IPS-11a (cell line): ENCODE measurements around the gene C17orf50.

Experiments
- H3K4me3 ChIP-seq: one replicate; pipeline ENCODE4 v1.5.1; 2013; ENCODE audit warnings: low read depth, low read length, control low read depth

The C17orf50 gene

DNA sequence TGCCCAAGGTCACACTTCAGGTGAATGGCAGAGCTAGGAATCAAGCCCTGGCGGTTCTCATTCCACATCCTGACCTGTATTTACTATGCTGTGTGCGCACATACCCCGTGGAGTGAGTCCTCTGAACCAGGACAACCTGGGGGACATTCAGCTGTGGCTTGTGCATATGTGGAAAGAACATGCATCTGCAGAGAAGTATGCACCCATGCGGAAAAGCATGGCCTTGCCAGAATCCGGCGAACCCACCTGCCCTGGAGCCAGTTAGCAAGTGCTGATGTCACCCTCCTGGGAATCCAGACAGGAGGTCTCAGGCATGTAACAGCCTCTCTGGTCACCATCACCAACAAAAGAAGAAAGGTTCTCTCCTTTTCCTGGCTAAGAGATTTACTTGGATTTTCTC is 27.3 kb upstream of the C17orf50 start:
- no peak overlapping the region for H3K4me3 ChIP-seq

DNA sequence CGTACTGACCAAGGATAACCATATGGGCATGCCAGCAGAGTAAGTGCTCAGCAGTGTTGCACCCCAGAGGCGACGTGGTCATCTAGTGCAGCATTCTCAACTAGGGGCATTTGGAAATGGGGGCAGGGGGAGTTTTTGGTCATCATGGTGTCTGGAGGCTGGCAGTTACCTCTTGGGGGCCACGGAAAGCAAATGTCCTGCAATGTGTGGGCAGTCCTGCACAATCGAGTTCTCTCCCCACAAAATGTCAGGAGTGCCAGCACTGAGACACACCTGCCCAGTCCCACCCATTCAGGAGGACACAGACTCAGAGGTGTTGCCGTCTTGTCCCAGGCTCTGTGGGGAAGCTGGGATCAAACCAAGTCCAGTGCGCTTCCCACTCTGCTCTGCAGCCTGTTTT is 26.3 kb upstream of the C17orf50 start:
- H3K4me3 ChIP-seq = no peak overlapping the region

DNA sequence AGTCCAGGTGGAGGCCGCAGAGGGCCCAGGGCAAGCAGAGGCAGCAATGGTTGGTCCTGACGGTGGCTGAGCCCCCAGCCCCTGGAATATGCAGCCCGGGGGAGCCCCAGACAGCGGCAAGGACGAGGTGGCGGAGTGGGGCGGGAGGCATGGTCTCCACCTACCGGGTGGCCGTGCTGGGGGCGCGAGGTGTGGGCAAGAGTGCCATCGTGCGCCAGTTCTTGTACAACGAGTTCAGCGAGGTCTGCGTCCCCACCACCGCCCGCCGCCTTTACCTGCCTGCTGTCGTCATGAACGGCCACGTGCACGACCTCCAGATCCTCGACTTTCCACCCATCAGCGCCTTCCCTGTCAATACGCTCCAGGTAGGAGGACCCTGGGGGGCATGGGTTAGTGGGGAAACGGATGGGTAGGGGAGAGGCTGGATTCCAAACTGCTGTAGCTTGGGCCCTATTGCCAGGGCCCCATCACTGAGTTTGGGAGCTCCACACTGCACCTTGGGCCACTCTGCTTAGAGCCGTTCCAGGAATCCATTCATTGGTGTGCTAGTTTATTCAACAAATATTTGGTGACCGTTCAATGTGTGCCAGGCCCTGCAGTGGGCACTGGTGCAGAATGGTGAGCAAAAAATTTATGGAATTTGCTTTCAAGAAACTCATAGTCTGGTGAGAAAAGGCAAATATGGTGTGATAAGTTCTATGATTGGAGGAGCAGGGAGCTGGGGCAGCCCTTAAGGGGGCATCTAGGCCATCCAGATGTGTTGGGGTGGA is 25.5 kb upstream of the C17orf50 start:
- no peak overlapping the region for H3K4me3 ChIP-seq

DNA sequence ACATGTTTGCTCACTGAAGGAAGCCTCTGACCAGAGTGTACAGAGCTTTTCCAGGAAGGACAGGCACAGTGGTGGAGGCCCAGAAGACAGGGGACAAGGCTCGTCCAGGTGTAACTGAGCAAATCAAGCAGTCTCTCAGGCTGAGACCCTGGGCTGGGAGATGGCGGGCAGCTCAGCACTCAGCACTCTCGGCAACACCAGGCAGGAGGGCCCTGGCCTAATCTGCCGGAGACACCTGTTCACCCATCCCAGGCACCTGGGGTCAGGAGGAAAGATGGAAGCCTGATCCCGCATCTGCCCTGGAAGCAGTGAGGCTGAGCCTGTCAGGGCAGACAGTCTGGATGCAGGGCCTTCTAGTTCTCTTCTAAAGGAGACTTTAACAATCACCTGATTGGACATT is 24.5 kb upstream of the C17orf50 start:
- no peak overlapping the region for H3K4me3 ChIP-seq

DNA sequence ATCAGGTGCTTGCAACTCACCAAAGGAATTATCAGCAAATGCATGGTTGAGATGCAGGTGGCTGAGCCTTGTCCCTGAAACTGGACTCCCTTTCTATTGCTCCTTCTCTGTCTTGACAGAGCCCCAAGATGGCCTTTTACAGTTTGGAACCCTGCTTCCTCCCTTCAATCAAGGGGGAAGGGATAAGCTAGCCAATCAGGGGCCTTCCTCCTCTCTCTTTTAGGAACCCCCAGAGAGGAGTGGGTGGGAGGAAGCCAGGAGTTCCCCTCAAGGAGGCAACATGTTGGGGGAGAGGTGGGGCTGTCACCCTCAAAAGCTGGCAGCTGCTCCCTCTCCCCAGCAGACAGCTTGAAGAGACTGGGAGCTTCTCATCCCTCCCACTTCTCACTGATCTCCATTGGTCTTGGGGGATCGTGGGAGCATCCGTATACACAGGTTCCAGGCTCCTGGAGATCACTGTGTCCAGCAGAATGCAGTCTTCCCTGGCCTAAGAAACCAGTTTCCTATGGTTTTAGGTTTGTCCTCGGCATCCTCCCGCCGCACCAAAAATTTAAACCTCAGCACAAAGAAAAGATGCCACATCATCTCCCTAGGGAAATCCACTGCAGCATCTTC is 22.1 kb upstream of the C17orf50 start:
- H3K4me3 ChIP-seq = no peak overlapping the region

DNA sequence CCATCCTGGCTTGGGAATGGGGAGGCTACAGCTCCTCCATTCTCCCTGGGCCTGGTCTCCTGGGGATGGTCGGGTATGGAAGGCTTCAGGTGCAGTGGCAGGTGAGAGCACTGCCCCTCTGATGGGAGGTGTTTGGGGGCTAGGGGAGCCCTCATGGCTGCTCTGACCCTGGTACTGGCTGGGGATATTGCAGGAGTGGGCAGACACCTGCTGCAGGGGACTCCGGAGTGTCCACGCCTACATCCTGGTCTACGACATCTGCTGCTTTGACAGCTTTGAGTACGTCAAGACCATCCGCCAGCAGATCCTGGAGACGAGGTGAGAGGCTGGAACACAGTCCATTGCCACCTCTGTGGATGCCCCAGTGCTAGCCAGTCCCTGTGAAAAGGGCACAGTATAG is 20.5 kb upstream of the C17orf50 start:
- H3K4me3 ChIP-seq = no peak overlapping the region

DNA sequence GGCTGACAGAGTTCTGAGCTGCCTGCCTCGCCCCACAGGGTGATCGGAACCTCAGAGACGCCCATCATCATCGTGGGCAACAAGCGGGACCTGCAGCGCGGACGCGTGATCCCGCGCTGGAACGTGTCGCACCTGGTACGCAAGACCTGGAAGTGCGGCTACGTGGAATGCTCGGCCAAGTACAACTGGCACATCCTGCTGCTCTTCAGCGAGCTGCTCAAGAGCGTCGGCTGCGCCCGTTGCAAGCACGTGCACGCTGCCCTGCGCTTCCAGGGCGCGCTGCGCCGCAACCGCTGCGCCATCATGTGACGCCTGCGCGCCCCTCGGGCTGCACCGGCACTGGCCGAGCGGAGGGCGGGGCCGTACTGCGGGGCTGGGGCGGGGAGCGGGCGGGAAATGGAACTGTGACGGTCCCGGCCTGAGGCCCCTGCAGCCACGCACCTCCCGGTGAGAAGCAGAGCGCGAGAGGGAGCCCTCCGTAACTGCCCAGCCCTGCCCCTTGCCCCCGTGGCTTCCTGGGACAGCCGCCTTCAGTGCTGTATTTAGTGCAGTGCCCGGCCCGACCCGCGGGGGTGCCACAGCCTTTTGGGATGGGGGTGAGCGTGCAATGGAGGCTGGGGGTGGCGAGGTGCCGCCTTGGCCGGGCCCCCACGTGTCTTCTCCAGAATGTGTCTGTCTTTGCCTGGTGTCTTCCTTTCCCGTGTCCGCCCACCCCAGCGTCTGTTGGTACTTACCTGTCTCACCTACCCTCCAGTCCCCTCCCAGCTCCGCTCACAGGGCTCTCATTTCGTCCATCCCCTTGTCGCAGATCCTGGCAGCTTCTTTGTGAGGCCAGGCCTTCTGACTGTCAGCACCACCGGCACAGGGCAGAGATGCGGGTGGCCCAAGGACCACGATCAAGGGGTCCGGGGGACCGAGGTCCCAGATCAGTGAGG is 19.4 kb upstream of the C17orf50 start:
- H3K4me3 ChIP-seq = peak overlapping the region; percentile 0

DNA sequence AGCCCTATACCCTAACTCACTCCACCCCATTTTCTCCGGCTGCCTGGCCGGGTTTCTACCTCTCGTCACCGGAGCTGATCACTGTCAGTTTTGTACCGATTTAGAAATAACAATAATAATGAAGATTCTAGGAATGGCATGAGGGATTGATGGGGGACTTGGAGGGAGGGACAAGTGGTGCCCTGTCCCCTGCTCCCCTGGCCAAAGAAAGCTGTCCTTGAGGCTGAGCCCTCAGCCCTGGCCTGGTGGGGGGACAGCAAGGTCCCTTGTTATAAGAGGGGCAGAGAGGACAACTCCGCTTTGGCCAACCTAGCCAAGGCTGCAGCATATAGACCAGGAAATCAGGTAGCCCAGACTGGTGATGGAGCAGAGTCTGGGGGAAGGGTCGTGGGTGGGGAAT is 18.2 kb upstream of the C17orf50 start:
- no peak overlapping the region for H3K4me3 ChIP-seq

DNA sequence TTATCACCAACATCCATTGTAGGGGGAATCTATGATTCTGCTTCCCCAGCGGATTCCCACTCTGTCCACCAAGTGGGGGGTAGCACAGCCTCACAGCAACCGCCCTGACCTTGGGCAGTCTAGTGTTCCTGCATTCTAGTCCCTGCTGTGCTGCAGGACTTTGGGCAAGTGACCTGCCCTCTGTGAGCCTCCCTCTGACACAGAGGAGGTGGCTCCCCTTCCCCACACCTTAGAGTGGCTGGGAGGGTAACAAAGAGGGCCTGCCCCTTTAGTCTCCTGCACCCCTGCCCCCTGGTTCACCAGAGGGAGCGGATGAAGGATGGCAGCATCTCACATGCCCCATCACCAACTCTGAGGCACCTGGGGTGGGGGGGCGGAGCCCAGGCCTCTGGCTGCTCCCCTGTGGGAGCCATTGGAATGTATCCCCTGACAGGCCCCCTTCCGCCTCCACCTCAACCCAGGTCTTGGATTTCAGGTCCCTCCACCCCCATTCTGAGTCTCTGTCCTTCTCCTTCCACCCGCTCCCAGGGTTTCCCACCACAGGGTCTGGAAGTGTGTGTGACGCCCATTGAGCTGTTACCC is 17.7 kb upstream of the C17orf50 start:
- no peak overlapping the region for H3K4me3 ChIP-seq

DNA sequence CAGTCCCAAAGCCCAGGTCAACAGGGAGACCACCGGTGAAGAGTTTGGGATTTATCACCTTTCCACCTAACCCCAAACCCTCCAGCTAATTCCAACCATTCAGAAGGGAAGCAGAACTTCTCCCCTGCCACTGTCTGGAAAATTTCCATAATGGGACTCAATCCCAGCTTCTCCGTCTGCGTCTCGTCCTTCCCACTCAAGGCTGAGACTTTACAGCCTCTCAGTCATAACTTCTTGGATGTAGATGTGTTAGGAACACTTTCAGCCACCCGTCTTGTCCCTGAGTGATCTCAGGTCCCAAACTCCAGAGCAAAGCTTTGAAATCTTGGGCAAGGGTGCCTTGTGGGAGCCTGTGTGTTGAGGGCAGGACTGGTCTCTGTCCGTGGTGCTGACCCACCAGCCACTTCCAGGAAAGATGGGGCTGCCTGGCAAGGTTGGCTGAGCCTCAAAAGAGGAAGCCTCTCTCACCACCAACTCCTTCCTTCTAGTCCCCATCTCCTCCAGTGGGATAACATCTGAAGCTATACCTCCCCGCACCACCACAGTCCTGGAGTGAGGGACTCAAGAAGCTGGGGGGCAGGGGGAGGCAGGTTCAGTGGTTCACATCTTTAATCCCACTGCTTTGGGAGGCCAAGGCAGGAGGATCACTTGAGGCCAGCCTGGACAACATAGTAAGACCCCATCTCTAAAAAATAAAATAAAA is 16.9 kb upstream of the C17orf50 start:
- H3K4me3 ChIP-seq = no peak overlapping the region

DNA sequence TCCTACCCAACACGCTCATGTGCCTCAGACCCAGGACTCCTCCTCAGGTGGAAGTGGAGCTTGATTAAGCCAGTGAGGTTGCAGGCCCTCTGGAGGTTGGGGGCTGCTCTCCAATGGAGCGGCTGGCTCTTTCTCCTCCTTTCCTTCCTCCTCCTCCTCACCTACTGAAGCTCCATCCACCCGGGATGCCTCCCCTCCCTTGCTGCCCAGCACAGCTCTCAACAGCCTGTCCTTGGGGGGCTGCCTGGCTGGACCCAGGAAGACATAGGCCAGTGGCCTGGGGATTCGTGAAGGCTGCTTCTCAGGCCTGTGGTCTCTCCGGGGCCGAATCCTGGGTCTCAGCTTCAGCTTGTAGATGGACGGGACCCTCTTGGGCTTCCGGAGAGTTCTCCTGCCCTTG is 15.9 kb upstream of the C17orf50 start:
- H3K4me3 ChIP-seq = no peak overlapping the region

DNA sequence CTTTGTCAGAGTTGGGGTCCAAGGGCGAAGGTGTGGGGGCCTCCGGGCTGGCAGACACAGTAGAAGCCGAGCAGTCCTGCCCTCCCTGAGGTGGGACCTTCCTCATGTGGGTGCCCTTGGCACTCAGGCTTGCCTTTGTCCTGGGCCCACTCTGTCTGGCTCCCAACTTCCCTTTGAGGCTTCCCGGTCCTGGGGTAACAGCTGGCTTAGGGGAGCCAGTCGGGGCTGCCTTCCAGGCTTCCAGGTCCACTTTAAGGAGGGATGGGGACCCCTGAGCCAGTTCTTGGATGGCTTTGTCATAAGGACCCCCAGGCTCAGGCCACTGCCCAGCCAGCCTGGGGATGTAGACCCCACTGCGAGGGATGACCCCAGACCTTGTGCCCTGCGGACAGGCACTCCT is 15.4 kb upstream of the C17orf50 start:
- no peak overlapping the region for H3K4me3 ChIP-seq

DNA sequence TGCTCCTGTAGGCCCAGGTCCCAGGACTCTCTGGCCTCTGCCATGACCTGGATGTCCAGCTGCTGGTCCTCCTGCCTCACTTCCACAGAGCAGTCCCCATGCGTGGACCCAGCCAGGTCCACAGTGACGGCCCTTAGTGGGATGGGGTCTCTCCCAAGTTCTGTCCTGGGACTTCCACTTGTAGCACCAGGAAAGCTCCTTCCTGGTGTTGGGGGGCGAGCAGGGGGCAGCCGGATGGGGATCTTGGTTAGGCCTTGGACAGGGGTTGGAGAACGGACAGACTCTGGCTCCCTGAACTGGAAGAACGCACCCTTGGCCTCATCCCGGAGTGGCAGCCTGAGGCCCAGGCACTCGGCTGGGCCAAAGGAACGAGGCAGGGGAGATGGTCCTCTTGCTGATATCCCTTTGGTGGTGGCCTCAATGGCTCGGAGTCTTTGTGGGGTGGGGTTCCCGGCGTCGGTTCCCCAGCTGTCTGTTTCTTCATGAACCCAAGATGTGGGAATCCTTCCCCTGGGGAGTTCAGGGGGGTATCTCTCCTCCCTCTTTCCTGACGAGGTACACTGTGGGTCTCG is 14.9 kb upstream of the C17orf50 start:
- no peak overlapping the region for H3K4me3 ChIP-seq

DNA sequence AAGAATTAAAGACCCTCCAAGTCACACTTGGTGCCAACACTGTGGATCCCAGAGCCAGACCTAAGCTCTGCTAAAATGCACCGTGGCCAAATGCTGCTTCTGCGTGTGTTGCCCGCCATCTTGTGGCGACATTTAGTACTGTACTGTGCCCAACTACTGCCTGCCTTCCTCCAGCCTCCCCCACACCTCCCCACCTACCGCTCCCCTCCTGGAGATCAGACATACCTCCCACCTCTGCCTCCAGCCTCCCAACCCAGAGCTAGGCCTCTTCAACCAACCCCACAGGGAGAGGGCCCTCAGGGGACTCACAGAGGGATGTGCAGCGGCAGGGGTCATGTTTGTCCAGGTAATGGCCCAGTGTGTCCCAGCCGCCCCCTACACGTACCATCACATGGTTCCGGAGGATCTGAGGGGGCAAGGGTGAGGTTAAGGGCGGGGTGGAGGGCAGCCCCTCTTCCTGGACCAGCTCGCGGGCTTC is 13.1 kb upstream of the C17orf50 start:
- no peak overlapping the region for H3K4me3 ChIP-seq

DNA sequence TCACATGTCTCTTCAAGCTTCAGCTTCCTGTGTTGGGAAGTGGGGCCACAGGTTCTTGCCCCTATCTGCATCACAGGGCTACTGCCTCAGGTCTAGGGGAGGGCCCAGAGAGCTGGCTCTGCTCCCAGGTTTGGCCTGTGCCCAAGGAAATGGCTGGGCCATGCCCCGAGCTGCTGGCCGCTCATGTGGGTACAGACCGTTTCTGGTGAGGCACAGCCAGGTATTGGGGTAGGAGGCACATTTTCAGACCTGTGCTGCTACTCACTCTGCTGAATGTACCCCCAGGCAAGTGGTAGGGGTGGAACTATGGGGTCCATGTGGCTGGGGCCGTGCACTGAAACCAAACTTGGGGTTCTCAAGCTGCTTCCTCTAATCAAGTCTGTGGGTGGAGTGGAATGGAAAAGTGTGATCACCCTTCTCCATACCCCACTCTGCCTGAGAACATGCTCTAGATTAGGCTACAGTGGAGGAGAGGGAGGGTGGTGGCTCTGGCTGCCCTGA is 12.3 kb upstream of the C17orf50 start:
- H3K4me3 ChIP-seq = no peak overlapping the region

DNA sequence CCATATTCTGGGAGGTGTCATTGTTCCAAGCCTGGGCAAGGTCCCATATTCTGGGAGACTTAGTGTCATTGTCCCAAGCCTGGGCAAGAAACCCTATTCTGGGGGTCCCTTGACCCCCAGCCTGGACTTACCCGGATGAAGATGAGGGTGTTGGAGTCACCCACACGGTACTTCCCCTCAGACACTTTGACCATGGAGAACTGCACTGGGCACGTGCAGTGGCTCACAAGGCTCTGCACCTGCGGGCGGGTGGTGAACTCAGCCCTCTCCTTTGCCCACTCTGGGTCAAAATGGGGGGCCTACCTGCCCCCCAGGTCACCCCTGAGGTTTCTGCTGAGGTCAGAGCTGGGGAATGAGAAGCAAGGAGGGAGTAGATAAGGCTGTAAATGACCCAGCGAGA is 11.7 kb upstream of the C17orf50 start:
- H3K4me3 ChIP-seq = no peak overlapping the region

DNA sequence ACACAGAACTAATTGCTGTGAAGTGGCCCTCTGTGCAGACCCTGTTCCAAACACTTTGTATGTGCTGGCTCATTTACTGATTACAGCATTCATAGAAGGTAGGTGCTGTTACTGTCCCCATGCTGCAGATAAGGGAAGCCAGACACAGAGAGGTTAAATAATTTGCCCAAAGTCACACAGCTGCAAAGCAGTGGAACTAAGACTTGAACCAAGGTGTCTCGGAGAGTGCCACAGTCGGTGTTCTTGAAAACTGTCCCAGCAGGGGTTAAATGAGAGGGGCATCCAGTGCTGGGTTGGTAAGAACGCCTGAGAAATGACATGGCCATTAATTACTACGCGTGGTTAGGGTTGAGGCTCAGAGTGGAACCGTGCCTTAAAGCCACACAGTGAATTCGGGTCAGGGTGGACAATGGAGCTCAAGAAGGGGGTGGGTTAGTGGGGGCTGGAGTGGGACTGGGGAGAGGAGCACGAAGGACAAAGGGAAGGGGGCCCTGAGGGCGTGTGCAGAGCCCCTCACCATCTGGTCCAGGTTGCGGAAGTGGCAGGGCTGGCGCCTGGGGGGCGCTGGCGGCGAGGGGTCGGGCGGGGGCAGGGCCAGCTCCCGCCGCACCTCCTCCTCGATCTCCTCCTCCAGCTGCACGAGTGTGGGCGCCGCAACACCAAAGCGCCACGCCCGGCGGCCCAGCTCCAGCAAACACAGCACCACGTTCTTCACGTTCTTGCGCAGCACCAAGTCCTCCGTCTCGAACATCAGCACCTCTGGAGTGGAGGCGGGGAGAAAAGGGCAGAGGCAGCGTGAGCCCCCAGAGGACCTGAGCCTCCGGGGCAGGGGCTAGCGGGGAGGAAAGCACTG is 10.9 kb upstream of the C17orf50 start:
- no peak overlapping the region for H3K4me3 ChIP-seq

DNA sequence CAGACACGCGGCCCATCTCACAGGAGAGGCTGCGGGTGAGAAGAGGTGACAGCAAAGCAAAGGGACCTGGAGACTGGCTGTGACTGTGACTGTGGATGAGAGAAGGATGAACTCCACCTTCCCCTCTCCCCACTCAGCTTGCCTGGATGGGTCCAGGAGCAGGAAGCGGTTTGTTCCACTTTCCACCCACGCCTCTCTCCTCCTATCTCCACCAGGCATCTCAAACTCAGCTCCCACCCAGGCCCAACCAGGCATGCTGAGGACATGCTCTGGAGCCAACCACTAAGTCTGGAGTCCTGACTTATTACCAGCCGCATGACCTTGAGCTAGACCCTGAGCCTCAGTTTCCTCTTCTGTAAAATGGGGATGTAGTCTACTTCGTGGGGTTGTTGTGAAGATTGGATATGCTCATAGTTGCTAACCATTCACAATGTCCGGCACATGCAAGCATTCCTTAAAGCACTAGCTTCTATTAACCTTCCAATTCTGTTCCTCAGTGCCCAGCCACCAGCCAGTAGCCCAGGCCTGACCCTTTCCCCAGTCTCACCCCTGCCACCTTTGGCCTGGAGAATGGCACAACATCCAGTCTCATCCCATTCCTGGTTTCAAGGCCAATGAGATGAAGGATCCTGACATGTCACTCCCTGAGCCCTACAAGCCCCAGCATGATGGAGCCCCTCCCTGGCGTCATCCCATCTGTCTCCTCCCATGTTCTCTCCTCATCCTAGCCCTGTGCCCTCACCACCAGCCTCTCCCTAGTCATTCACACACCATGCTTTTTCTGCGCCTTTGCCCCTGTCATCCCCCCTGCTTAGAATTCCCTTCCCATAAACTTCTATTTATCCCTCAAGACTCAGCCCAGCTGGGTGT is 9.9 kb upstream of the C17orf50 start:
- H3K4me3 ChIP-seq = no peak overlapping the region
